Myocyte (in vitro differentiated cells): ENCODE results near the gene TRAPPC13. TPM values are rescaled to one million over a fixed set of nuclear protein-coding genes. Genes with fewer than 3 reads are reported as not detected.
A peak's percentile ranks its signal among the peaks of the same experiment; 100 is the strongest.
"Not testable (repeated sequence)": the region's sequence is repeated elsewhere in the genome, so short reads cannot be mapped to it uniquely, and the experiment has no call there.

Experiments used
- DNase-seq: peaks from one replicate; pipeline ENCODE4 v3.0.0-alpha.2; 2012; ENCODE audit warnings: low read depth
- total RNA-seq: library from RNA; depleted of rRNA; stranded (reverse); fragments of >200 nt; gene quantifications from 2 replicates; pipeline ENCODE4 v1.2.3, GENCODE V29; 2014

Gene TRAPPC13
- total RNA-seq, 1 donor from 2014 or later, result 36.5 TPM

DNA sequence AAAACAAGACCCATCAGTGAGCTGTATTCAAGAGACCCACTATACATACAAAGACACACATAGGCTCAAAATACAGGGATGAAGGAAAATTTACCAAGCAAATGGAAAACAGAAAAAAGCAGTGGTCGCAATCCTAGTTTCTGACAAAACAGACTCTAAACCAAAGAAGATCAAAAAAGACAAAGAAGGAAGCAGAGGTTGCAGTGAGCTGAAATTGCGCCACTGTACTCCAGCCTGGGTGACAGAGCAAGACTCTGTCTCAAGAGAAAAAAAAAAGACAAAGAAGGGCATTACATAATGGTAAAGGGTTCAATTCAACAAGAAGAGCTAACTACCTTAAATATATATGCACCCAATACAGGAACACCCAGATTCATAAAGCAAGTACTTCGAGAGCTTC, 51.2 kb downstream of the TRAPPC13 start:
- DNase-seq, result not testable (repeated sequence)

GRCh38 chr5:65682148-65682547, 57.3 kb downstream of the TRAPPC13 start:
- no peak for DNase-seq

- no peak for DNase-seq
Observed at GRCh38 chr5:65693121-65693520, 68.3 kb downstream of the TRAPPC13 start.

DNA sequence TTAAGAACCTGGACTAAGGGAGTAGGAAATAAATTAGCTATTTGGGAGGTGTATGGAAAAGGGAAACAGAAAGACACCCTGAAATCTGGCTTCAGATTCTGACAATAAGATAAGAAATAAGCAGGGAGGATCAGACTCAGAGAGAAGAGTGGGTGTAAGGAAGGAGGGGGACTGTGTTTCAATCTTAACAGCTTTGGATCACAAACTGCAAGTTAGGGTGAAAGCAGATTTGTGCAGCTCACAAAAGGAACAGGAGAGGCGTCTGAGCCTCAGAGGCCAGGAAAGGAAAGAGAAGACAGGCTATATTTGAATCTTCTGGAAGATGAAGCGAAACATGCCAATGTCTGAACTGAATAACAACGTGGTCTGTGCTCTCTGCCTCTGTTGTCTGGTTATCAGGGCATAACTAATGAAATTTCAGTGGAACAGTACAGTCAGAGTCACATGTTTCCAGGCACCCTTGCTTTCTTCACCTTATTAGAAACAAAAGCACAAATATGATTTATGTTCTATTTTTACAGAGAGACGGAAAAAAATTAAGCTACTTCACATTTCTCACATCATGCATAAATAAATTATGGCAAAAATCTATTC, 70.4 kb downstream of the TRAPPC13 start:
- DNase-seq, result no peak

- no peak for DNase-seq
Observed at GRCh38 chr5:65695896-65696295, 71.1 kb downstream of the TRAPPC13 start.

DNA sequence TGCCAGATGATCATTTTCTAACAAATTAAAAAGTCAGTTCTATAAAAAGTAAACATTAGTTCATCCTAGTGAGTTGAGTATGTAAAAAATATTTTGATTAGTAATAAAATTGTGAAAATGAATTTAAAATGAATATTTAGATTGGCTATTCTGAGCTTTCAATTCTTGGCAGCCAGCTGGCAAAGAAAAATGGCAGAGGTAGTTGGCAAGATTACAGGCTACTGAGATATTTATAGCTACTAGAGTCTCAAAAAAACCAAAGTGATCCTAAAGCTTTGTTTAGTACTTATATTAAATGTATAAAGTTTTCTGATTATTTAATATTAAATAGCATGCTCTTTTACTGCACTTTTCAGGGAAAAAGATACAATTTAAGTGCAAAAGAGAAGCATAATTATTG, 72.1 kb downstream of the TRAPPC13 start:
- DNase-seq, result peak; percentile 56

- no peak for DNase-seq
Observed at GRCh38 chr5:65699338-65699737, 74.5 kb downstream of the TRAPPC13 start.

- no peak for DNase-seq
Observed at GRCh38 chr5:65702036-65702435, 77.2 kb downstream of the TRAPPC13 start.

DNA sequence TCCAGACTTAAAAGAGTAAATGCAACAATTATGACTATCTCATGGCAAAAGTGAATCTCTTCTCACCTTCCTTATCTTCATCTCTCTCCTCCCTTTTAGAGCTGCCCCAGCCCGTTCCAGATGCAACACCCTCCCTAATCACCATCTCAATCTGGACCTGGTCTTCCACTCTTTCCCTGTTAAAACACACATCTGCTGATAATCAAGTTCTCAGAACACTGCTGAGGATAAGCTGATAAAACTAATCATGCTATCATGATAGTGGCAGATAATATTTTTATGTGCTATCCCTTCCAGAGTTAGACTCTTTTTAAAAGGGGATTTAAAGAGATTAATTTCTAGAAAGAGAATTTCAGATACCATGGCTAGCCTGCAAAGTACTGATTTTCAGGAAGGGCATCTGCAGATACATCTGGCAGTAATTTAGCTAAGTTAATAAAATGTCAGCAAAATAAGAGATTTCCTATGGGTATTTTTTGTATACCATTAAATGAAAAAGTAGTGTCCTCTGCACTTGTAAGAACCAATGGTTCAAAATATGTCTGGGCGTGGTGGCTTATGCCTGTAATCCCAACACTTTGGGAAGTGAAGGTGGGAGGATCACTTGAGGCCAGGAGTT, 79.9 kb downstream of the TRAPPC13 start:
- DNase-seq, result no peak

DNA sequence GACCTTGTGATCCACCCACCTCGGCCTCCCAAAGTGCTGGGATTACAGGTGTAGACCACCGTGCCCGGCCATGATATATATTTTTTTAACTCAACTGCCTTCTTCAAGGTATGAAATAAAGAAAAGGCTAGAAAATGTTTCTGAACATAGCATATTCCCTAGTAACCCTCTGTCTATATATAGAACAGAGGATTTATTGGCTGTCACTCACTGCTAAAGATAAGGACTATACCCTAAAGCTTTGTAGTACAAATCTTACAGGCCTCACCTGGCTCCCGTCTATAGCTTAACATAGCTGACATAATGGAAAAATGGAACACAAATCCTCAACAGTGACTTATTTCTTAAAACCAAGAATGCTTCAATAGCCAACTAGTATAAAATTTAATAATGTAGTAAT, 82.8 kb downstream of the TRAPPC13 start:
- no peak for DNase-seq

DNA sequence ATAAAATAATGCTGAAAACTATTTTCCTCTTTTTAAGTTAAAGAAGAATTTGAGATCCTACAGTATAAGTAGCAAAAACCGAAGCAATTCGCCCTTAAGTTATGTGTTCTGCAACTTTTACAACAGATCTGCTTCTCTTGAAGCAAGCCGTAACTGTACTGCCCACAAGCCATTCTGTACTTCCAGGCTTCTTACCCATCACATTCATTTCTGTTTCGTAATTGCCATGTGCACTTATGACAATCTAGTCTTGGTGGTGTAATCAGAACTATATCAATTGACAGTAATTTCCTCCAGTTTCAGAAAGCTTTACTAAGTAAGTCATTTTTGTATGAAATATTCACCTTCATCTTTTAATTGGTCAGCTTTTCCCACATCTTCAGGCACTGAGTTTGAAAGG, 83.3 kb downstream of the TRAPPC13 start:
- DNase-seq, result no peak

Other genes with a start within 250 kb of the TRAPPC13 start
- gene ADAMTS6, start 143.1 kb upstream of the TRAPPC13 start, total RNA-seq, result 13.2 and 17.0 TPM in 2 replicates
- 0.96 and 1.5 TPM in 2 replicates for gene CENPK, start 61.9 kb upstream of the TRAPPC13 start, total RNA-seq
- 24.2 and 25.4 TPM in 2 replicates for gene PPWD1, start 61.7 kb upstream of the TRAPPC13 start, total RNA-seq
- gene TRIM23, start 694 bp upstream of the TRAPPC13 start, total RNA-seq, result 25.9 and 30.4 TPM in 2 replicates
- gene SHLD3, start within 50 bp of the TRAPPC13 start, total RNA-seq, result 2.5 TPM in 2 replicates
- gene SGTB, start 97.1 kb downstream of the TRAPPC13 start, total RNA-seq, result 8.7 and 24.7 TPM in 2 replicates
- 26.3 and 31.1 TPM in 2 replicates for gene NLN, start 97.2 kb downstream of the TRAPPC13 start, total RNA-seq